ENCODE results near the gene LCN9.

The LCN9 gene

GRCh38 chr9:135701067-135701958 is 38.2 kb downstream of the LCN9 start:
- DNase-seq = no peak

GRCh38 chr9:135701959-135702721 is 39.0 kb downstream of the LCN9 start, which contains the start of gene KCNT1:
TSS of gene KCNT1 (plus strand) at chr9:135702185. CDS start at chr9:135702259, 74 bp downstream.
- no peak for DNase-seq

GRCh38 chr9:135703726-135704125 is 40.6 kb downstream of the LCN9 start:
- no peak for DNase-seq

GRCh38 chr9:135704483-135704882 is 41.4 kb downstream of the LCN9 start:
- no peak for DNase-seq

- DNase-seq = no peak
Measured at GRCh38 chr9:135705376-135705775, 42.3 kb downstream of the LCN9 start.

- peak; percentile 41 for DNase-seq
Measured at GRCh38 chr9:135706288-135706687, 43.2 kb downstream of the LCN9 start.

- DNase-seq = no peak
Measured at GRCh38 chr9:135707252-135708138, 44.4 kb downstream of the LCN9 start.

- no peak for DNase-seq
Measured at GRCh38 chr9:135708164-135708563, 45.1 kb downstream of the LCN9 start.

- DNase-seq = peak; percentile 19
Measured at GRCh38 chr9:135711391-135711790, 48.3 kb downstream of the LCN9 start.

- DNase-seq = no peak
Measured at GRCh38 chr9:135711881-135712280, 48.8 kb downstream of the LCN9 start.

- DNase-seq = no peak
Measured at GRCh38 chr9:135712613-135713295, 49.6 kb downstream of the LCN9 start.

GRCh38 chr9:135714242-135715055 is 51.3 kb downstream of the LCN9 start:
- no peak for DNase-seq

GRCh38 chr9:135715056-135715595 is 52.0 kb downstream of the LCN9 start:
- DNase-seq = no peak

- DNase-seq = no peak
Measured at GRCh38 chr9:135716045-135716444, 52.9 kb downstream of the LCN9 start.

Measured in NCI-H524 treated with DMSO at 0.1 percent for 48 hours (cell line).